ENCODE measurements around the gene DNAJB13.
"Not testable (repeated sequence)": the region's sequence is repeated elsewhere in the genome, so short reads cannot be mapped to it uniquely, and the experiment has no call there.

Gene DNAJB13

DNA sequence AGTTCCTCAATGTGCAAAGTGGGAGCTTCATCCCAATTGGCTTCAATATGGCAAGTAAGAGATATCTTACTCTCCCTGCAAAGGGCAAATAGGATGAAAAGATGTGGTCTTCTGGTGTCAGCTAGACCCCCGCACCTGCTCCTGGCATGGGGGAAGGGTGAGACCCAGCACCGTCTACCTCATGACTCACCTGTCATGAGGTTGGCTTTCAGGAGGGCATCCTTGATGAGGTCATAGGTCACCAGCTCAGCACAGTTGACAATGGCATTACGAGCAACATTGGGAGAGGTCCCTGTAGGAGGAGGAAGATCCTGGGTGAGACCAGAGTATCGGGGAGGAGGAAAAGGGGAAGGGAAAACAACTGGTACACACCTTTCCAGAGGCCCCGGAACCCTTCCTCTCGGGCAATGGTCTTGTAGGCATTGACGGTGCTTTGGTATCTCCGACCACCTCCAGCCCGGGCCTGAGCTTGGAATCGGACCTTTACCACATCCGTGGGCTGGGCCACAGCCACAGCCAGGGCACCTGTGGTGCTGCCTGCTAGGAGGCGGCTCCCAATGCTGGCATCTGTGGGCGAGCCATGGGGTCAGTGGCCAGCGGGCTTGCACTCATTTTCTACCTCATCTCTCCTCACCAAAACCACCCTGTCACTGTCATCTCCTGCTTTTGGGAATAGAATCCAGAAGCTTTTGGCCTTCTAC, 25.8 kb downstream of the DNAJB13 start:
- H3K27me3 Mint-ChIP-seq: no peaks in the 10 kb centered on the region
- peaks cover 70% of the 10 kb centered on the region for H3K4me1 Mint-ChIP-seq
- no peak for DNase-seq (ENCODE audit: low spot score in 2 of 2)
- H3K4me3 Mint-ChIP-seq: peak overlapping the region; percentile 35
- peaks cover 60% of the 10 kb centered on the region for H3K36me3 Mint-ChIP-seq
- no peak for ATAC-seq (ENCODE audit: low read depth)
- H3K9me3 Mint-ChIP-seq: no peaks in the 10 kb centered on the region
- H3K27ac Mint-ChIP-seq: peak overlapping the region; percentile 98

DNA sequence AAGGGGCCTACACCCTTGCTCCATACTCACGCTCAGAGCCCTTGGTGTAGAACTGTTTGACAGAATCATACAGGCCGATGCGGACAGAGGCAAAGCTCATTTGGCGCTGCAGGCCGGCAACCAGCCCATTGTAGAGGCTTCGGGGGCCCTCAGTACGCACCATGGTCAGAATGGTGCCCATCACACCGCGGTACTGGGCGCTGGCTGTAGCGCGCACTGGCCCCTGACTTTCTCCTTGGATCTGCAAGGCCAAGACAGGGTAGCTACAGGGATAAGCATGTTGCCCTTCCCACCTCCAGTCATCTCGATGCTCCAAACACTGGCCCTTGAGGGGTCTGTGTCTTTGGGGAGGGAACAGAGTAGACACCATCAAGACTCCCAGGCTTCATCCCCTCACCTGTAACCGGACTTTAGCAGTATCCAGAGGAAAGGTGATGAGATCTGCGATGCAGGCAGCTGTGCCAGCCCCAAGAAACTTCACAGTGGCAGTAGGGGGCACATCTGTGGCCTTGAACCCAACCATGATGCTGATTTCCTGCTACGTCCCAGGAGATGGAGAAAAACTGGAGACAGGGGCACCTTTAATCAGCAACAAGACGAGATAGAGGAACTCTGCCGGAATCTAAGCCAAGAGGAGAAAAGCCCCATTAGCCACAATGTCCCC, 27.2 kb downstream of the DNAJB13 start:
- H3K27me3 Mint-ChIP-seq: no peaks in the 10 kb centered on the region
- H3K27ac Mint-ChIP-seq: peak overlapping the region; percentile 98
- H3K4me1 Mint-ChIP-seq: peaks cover 64% of the 10 kb centered on the region
- peak overlapping the region; percentile 99 for H3K4me3 Mint-ChIP-seq
- H3K36me3 Mint-ChIP-seq: peaks cover 67% of the 10 kb centered on the region
- no peaks in the 10 kb centered on the region for H3K9me3 Mint-ChIP-seq
- ATAC-seq (ENCODE audit: low read depth): no peak
- DNase-seq (ENCODE audit: low spot score in 2 of 2): no peak

DNA sequence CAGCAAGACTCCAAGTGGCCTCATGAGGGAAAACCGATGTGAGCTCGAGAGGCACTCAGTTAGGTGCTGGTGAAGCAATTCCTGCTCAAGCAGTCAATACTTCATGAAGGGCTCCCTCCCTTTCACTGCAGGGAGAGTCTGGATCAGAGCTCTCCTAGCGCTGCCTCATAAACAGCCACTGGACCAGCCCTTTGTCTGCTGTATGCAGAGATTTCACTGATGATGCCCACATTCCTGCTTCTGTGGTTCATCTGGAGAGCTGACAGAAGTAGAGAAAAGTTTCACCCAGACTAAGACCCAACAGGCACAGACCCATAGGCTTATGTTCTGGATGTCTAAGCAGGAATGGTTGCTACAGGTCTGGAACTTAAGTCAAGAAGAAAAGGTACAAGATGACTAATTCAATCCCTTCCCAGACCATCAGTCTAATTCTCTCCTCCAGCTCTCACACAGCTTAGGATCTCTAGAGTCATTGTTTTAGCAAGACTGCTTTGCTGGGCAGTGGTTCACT, 27.8 kb downstream of the DNAJB13 start:
- Mint-ChIP-seq H3K27ac (peak overlapping the region; percentile 98), H3K4me3 (peak overlapping the region; percentile 99), H3K27me3 (no peaks in the 10 kb centered on the region), H3K4me1 (peaks cover 62% of the 10 kb centered on the region), H3K36me3 (peaks cover 66% of the 10 kb centered on the region), H3K9me3 (no peaks in the 10 kb centered on the region)
- ATAC-seq (ENCODE audit: low read depth) (no peak), DNase-seq (ENCODE audit: low spot score in 2 of 2) (no peak)

DNA sequence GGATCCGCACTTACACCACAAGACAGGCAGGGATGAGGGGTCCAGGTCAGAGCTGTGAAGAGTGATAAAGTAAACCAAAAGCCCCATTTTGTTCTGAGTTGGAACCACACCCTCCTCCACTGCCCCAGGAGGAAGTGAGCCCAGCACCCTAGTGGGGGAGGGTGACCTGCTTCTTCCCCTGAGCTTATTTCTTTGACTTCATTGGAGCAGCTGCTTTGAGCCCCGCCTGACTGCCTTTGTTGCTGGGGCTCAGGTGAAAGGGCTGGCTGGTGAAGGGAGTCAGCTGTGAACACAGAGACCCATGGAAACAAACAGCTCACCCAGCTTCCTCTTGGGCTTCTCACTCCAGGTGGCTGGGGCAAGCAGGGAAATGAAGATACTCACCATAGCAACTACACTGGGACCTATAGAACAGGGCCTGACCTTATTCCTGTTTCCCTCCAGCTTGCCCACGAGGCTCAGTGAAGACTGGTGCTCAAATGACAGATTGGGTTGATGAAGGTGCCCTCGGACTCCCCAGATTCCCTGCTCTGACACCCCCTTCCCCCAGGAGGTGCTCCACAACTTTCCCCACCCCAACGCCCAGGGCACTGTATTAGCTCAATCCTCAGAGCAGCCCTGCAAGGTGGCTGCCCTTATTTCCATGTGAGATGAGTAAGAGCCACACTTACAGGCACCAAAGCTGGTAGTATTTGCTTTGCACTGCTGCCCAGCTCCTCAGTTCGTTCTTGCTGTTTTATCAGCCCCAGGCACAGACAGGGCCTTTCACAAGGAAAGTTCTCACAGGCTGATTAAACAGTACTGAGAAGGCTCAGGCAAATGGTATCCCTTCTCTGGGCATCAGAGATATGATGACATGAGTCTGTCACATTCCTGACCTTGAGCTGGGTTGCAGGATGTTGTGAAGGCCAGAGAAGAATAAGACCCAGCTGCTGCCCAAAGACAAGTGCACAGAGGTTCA, 29.5 kb downstream of the DNAJB13 start:
- Mint-ChIP-seq H3K4me1 (peaks cover 54% of the 10 kb centered on the region), H3K9me3 (no peaks in the 10 kb centered on the region), H3K4me3 (peak overlapping the region; percentile 99), H3K27ac (peak overlapping the region; percentile 98), H3K36me3 (peaks cover 57% of the 10 kb centered on the region), H3K27me3 (no peaks in the 10 kb centered on the region)
- ATAC-seq (ENCODE audit: low read depth) (peak; percentile 63), DNase-seq (ENCODE audit: low spot score in 2 of 2) (peak; percentile 72 to 89)

GRCh38 chr11:73981051-73981805, 30.4 kb downstream of the DNAJB13 start:
- Mint-ChIP-seq H3K27ac (peak overlapping the region; percentile 98), H3K4me1 (peaks cover 46% of the 10 kb centered on the region), H3K27me3 (no peaks in the 10 kb centered on the region), H3K36me3 (peaks cover 52% of the 10 kb centered on the region), H3K4me3 (peak overlapping the region; percentile 99), H3K9me3 (no peaks in the 10 kb centered on the region)
- no peak for DNase-seq (ENCODE audit: low spot score in 2 of 2)
- no peak for ATAC-seq (ENCODE audit: low read depth)

- peaks cover 34% of the 10 kb centered on the region for H3K4me1 Mint-ChIP-seq
- peaks cover 39% of the 10 kb centered on the region for H3K36me3 Mint-ChIP-seq
- ATAC-seq (ENCODE audit: low read depth) (peak; percentile 46), DNase-seq (ENCODE audit: low spot score in 2 of 2) (peak in 1 of 2 donors; percentile 77)
- peak within 1 kb of the TSS; percentile 99 for H3K4me3 Mint-ChIP-seq
- no peaks in the 10 kb centered on the region for H3K9me3 Mint-ChIP-seq
- no peaks in the 10 kb centered on the region for H3K27me3 Mint-ChIP-seq
- peak within 1 kb of the TSS; percentile 98 for H3K27ac Mint-ChIP-seq
These were observed 31.8 kb downstream of the DNAJB13 start, which contains the start of gene UCP2 for GRCh38 chr11:73982595-73982989. UCP2 (minus strand) TSS chr11:73982843; CDS start chr11:73978378, 4,465 bp downstream.

GRCh38 chr11:73982990-73983740, 32.3 kb downstream of the DNAJB13 start:
- H3K27me3 Mint-ChIP-seq: no peaks in the 10 kb centered on the region
- peak overlapping the region; percentile 99 for H3K4me3 Mint-ChIP-seq
- H3K36me3 Mint-ChIP-seq: peaks cover 33% of the 10 kb centered on the region
- no peaks in the 10 kb centered on the region for H3K9me3 Mint-ChIP-seq
- DNase-seq (ENCODE audit: low spot score in 2 of 2): peak; percentile 87 to 93
- H3K27ac Mint-ChIP-seq: peak overlapping the region; percentile 98
- ATAC-seq (ENCODE audit: low read depth): peak; percentile 64
- H3K4me1 Mint-ChIP-seq: peaks cover 30% of the 10 kb centered on the region

DNA sequence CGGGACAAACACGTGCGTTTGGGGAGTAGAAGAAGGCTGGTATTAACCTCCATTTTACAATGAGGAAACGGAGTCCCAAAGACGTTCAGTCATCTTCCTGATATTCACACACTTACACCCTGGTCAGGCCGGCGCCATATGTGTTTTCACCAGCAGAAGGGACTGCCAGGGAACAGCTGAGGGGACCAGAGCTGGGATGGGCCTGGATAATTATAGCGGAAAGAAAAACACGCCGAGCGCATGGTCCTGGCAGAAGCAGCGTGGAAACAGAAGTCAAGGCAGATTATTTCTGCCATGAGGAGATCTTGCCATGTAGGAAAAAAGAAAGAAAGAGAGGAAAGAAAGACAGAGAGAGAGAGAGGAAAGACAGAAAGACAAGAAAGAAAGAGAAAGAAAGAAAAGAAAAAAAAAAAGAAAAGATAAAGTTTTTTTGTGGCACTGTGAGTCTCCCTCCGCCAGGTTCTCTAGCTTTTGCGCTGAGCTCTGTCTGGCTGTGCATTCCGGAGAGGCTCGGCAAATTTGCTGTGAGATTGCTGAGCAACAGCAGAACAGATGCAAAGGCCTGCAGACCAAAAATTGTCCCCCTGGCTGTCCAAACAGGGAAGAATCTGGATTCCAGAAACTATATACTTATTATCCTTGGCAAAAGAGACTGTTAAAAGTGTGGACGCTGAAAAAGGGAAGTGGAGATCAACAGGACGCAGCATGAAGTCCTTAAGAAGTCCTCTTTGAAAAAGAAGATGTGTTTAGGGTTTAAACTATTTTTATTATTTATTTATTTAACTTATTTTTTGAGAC, 33.1 kb downstream of the DNAJB13 start:
- H3K27ac Mint-ChIP-seq: peak overlapping the region; percentile 98
- peak overlapping the region; percentile 99 for H3K4me3 Mint-ChIP-seq
- H3K4me1 Mint-ChIP-seq: peaks cover 25% of the 10 kb centered on the region
- H3K36me3 Mint-ChIP-seq: peaks cover 27% of the 10 kb centered on the region
- ATAC-seq (ENCODE audit: low read depth): no peak
- H3K9me3 Mint-ChIP-seq: no peaks in the 10 kb centered on the region
- no peaks in the 10 kb centered on the region for H3K27me3 Mint-ChIP-seq
- DNase-seq (ENCODE audit: low spot score in 2 of 2): no peak

GRCh38 chr11:73985661-73986060, 34.8 kb downstream of the DNAJB13 start:
- H3K27ac Mint-ChIP-seq: not testable (repeated sequence)

DNA sequence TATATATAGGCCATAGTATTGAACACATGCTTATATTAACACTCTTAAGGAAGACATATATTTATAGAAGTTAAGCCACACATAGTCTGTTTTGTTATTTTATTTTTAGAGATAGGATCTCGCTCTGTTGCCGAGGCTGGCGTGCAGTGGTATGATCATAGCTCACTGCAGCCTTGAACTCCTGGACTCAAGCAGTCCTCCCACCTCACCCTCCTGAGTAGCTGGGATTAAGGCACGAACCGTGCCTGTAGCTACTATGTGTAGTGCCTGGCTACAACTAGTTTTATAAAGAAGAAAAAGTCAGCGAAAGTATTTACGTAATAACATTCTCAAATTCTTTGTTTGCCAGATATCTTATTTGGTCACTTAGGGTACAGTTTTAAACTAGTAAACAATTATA, 37.4 kb downstream of the DNAJB13 start:
- H3K27me3 Mint-ChIP-seq: no peaks in the 10 kb centered on the region
- no peak for DNase-seq (ENCODE audit: low spot score in 2 of 2)
- no peaks in the 10 kb centered on the region for H3K36me3 Mint-ChIP-seq
- no peak overlapping the region for H3K4me3 Mint-ChIP-seq
- H3K9me3 Mint-ChIP-seq: no peaks in the 10 kb centered on the region
- no peak for ATAC-seq (ENCODE audit: low read depth)
- H3K4me1 Mint-ChIP-seq: peaks cover 22% of the 10 kb centered on the region
- no peak overlapping the region for H3K27ac Mint-ChIP-seq

More at GRCh38 chr11:73985661-73986060, 34.8 kb downstream of the DNAJB13 start:
- Mint-ChIP-seq H3K4me1 (peaks cover 17% of the 10 kb centered on the region), H3K36me3 (peaks cover 16% of the 10 kb centered on the region)
- ATAC-seq (ENCODE audit: low read depth); H3K27me3 Mint-ChIP-seq; H3K4me3 Mint-ChIP-seq; DNase-seq (ENCODE audit: low spot score in 2 of 2); H3K9me3 Mint-ChIP-seq: not testable (repeated sequence)

GRCh38 chr11:73989156-73989555, 38.3 kb downstream of the DNAJB13 start:
- no peaks in the 10 kb centered on the region for H3K27me3 Mint-ChIP-seq
- no peak for ATAC-seq (ENCODE audit: low read depth)
- H3K9me3 Mint-ChIP-seq: no peaks in the 10 kb centered on the region
- H3K36me3 Mint-ChIP-seq: no peaks in the 10 kb centered on the region
- no peak overlapping the region for H3K27ac Mint-ChIP-seq
- peaks cover 17% of the 10 kb centered on the region for H3K4me1 Mint-ChIP-seq
- no peak for DNase-seq (ENCODE audit: low spot score in 2 of 2)
- H3K4me3 Mint-ChIP-seq: no peak overlapping the region

DNA sequence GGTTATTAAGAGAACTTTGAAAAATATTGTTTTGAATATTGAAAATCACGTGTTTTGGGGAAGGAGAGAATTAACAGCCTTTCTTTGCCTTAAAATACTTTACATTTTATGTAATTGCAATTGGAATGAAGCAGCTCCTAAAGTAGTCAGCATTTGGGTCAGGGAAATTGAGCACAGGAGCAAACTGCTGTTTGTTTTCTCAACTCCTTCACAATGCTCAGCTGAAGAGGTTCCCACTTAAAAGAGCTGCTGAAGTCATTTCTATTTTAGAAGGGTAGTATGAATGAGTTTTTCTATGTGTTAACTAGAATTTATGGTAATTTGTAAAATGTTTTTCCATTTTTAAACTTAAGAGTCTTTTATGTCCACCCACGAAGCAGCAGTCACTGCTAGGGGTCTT, 39.9 kb downstream of the DNAJB13 start:
- no peaks in the 10 kb centered on the region for H3K9me3 Mint-ChIP-seq
- DNase-seq (ENCODE audit: low spot score in 2 of 2) (no peak), ATAC-seq (ENCODE audit: low read depth) (no peak)
- H3K4me1 Mint-ChIP-seq: peaks cover 21% of the 10 kb centered on the region
- H3K27me3 Mint-ChIP-seq: no peaks in the 10 kb centered on the region
- H3K36me3 Mint-ChIP-seq: no peaks in the 10 kb centered on the region
- H3K27ac Mint-ChIP-seq: no peak overlapping the region
- H3K4me3 Mint-ChIP-seq: no peak overlapping the region

Data from memory B cell (primary cell).